Nasal cavity respiratory epithelium epithelial cell of viscerocranial mucosa (primary cell): ENCODE measurements around the gene ZNF724. TPM values are rescaled to one million over a fixed set of nuclear protein-coding genes. Genes with fewer than 3 reads are reported as not detected.

Experiments
- total RNA-seq: library from RNA; depleted of rRNA; stranded (reverse); fragments of >200 nt; gene quantifications from 2 replicates; pipeline ENCODE4 v1.2.3, GENCODE V29; 2014

Gene ZNF724
- total RNA-seq = 2.1 TPM in 2 replicates

GRCh38 chr19:23249911-23250649 is at the start of gene ZNF724:
Gene ZNF724, minus strand, starts transcription at chr19:23250394. Its CDS starts 152 bp downstream, at chr19:23250242.

Other genes starting within 250 kb of the ZNF724 start
- under 0.01 and 0.14 TPM in 2 replicates for gene ZNF728, start 247.2 kb downstream of the ZNF724 start, total RNA-seq
- gene ZNF730, start 133.4 kb downstream of the ZNF724 start, total RNA-seq = 0.50 TPM in 1 of 2 replicates, not detected in the other
- gene ZNF91, start 145.1 kb upstream of the ZNF724 start, total RNA-seq = 21.2 and 36.9 TPM in 2 replicates